Osteoblast (primary cell): ENCODE measurements around the gene ERFL. TPM values are rescaled to one million over a fixed set of nuclear protein-coding genes. Genes with fewer than 3 reads are reported as not detected.

Experiments
- DNase-seq: peaks from one replicate; pipeline ENCODE4 v3.0.0; 2011; ENCODE audit warnings: low spot score, mixed read lengths; ENCODE audit not compliant: insufficient read length; ENCODE audit errors: missing footprints
- H2AFZ ChIP-seq: 2 replicates; pipeline ENCODE4 v1.6.0; 2011; ENCODE audit warnings: mild to moderate bottlenecking, low read length
- H3K27ac ChIP-seq: 2 replicates; pipeline ENCODE4 v1.5.1; 2011; ENCODE audit warnings: mild to moderate bottlenecking, low read depth, low read length, moderate library complexity
- H3K27me3 ChIP-seq: 2 replicates; pipeline ENCODE4 v1.6.0; 2012; ENCODE audit warnings: mild to moderate bottlenecking, control low read depth, inconsistent platforms, low read length, moderate library complexity; ENCODE audit not compliant: insufficient read depth
- H3K36me3 ChIP-seq: 2 replicates; pipeline ENCODE4 v1.5.1; 2011; ENCODE audit warnings: mild to moderate bottlenecking, low read length, control low read depth, moderate library complexity; ENCODE audit not compliant: insufficient read depth
- H3K4me1 ChIP-seq: 2 replicates; pipeline ENCODE4 v1.5.1; 2011; ENCODE audit warnings: mild to moderate bottlenecking, low read length, control low read depth, moderate library complexity; ENCODE audit not compliant: insufficient read depth
- H3K4me2 ChIP-seq: 2 replicates; pipeline ENCODE4 v1.6.0; 2011; ENCODE audit warnings: mild to moderate bottlenecking, low read length; ENCODE audit not compliant: insufficient read depth
- H3K4me3 ChIP-seq: fragments of 200-600 bp; sonication (generic); 3 replicates; pipeline ENCODE4 v1.5.1; 2012; ENCODE audit warnings: mild to moderate bottlenecking, low read length, inconsistent platforms; ENCODE audit not compliant: insufficient read depth
- H3K79me2 ChIP-seq: 2 replicates; pipeline ENCODE4 v1.6.0; 2012; ENCODE audit warnings: mild to moderate bottlenecking, low read length, control low read depth, inconsistent platforms; ENCODE audit not compliant: insufficient read depth
- H3K9me3 ChIP-seq: 2 replicates; pipeline ENCODE4 v1.5.1; 2011; ENCODE audit warnings: low read depth, low read length, control low read depth
- H4K20me1 ChIP-seq: 2 replicates; pipeline ENCODE4 v1.6.0; 2012; ENCODE audit warnings: mild to moderate bottlenecking, low read length, control low read depth; ENCODE audit not compliant: insufficient read depth
- small RNA-seq: library from RNA; depleted of rRNA; stranded (forward); fragments of <200 nt; gene quantifications from one replicate; pipeline ENCODE3, GENCODE V24; 2012
- total RNA-seq: library from RNA; depleted of rRNA; stranded (reverse); fragments of >200 nt; gene quantifications from 2 replicates; pipeline ENCODE4 v1.2.3, GENCODE V29; 2012
- TF ChIP-seq, protein P1 (sequence below): IDR thresholded peaks from 2 replicates; pipeline ENCODE4 v1.5.1; 2011; ENCODE audit warnings: mild to moderate bottlenecking, low read depth, low read length, moderate library complexity; ENCODE audit errors: extremely low read depth

ERFL gene
- total RNA-seq, 1 donor = under 0.01 TPM

DNA sequence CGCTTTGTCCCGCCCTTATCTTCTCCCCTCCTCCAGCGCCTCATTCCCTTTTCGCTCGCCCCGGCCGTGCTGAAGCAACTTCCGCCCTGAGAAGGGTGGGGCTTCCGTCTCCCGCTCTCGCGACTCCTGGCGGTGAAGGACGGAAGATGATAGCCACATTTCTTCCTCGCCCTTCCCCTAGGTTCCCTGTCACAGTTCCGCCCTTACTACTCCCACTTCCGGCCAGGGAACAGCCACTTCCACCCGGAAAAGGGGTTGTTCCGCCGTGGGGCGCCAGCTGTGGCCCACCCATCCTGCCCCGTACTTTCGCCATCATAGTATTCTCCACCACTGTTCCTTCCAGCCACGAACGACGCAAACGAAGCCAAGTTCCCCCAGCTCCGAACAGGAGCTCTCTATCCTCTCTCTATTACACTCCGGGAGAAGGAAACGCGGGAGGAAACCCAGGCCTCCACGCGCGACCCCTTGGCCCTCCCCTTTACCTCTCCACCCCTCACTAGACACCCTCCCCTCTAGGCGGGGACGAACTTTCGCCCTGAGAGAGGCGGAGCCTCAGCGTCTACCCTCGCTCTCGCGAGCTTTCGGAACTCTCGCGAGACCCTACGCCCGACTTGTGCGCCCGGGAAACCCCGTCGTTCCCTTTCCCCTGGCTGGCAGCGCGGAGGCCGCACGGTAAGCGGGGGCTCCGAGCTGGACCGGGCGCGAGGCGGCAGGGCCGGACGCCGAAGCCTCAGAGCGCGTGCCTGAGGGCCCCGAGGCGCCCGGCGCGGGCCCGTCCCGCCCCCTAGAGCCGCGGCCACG is 68.4 kb downstream of the ERFL start, which contains the start of gene RPS19:
Gene RPS19 (plus strand): TSS at position 638 of the 801 bp plus-strand sequence. CDS start 520 bp downstream, outside the sequence.
- peak within 1 kb of the TSS; percentile 97 for H2AFZ ChIP-seq
- H4K20me1 ChIP-seq = peaks cover 37% of the 10 kb centered on the region
- TF ChIP-seq, protein P1, sequence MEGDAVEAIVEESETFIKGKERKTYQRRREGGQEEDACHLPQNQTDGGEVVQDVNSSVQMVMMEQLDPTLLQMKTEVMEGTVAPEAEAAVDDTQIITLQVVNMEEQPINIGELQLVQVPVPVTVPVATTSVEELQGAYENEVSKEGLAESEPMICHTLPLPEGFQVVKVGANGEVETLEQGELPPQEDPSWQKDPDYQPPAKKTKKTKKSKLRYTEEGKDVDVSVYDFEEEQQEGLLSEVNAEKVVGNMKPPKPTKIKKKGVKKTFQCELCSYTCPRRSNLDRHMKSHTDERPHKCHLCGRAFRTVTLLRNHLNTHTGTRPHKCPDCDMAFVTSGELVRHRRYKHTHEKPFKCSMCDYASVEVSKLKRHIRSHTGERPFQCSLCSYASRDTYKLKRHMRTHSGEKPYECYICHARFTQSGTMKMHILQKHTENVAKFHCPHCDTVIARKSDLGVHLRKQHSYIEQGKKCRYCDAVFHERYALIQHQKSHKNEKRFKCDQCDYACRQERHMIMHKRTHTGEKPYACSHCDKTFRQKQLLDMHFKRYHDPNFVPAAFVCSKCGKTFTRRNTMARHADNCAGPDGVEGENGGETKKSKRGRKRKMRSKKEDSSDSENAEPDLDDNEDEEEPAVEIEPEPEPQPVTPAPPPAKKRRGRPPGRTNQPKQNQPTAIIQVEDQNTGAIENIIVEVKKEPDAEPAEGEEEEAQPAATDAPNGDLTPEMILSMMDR = peak; percentile 56
- H3K27me3 ChIP-seq = peaks cover 8% of the 10 kb centered on the region
- peak; percentile 99 for DNase-seq
- peak within 1 kb of the TSS; percentile 97 for H3K4me2 ChIP-seq
- peak within 1 kb of the TSS; percentile 95 for H3K27ac ChIP-seq
- peak within 1 kb of the TSS; percentile 93 for H3K4me3 ChIP-seq
- peaks cover 48% of the 10 kb centered on the region for H3K79me2 ChIP-seq
- H3K36me3 ChIP-seq = peaks cover 41% of the 10 kb centered on the region
- peaks cover 28% of the 10 kb centered on the region for H3K4me1 ChIP-seq
- no peaks in the 10 kb centered on the region for H3K9me3 ChIP-seq

GRCh38 chr19:41859213-41859617 is 69.0 kb downstream of the ERFL start:
- DNase-seq = no peak
- H2AFZ ChIP-seq = peak overlapping the region; percentile 60
- H3K27me3 ChIP-seq = peaks cover 14% of the 10 kb centered on the region
- H3K9me3 ChIP-seq = no peaks in the 10 kb centered on the region
- H3K27ac ChIP-seq = no peak overlapping the region
- TF ChIP-seq, protein P1 = no peak
- H3K36me3 ChIP-seq = peaks cover 35% of the 10 kb centered on the region
- H3K4me3 ChIP-seq = peak overlapping the region; percentile 93
- peaks cover 25% of the 10 kb centered on the region for H3K4me1 ChIP-seq
- peaks cover 31% of the 10 kb centered on the region for H4K20me1 ChIP-seq
- H3K4me2 ChIP-seq = peak overlapping the region; percentile 92
- peaks cover 42% of the 10 kb centered on the region for H3K79me2 ChIP-seq

Small RNA genes lying within 50 kb of the gene (small RNA-seq; reads per million reads assigned to genes)
- 0.60 reads per million for gene MIR6797

Other genes with a start within 250 kb of the ERFL start
- not detected in 2 replicates for gene CEACAM7, start 240.2 kb downstream of the ERFL start, total RNA-seq
- gene CEACAM5, start 219.8 kb downstream of the ERFL start, total RNA-seq = not detected in 2 replicates
- not detected in 2 replicates for gene CEACAM6, start 172.9 kb downstream of the ERFL start, total RNA-seq
- not detected in 2 replicates for gene CEACAM3, start 131.9 kb downstream of the ERFL start, total RNA-seq
- gene LYPD4, start 83.8 kb downstream of the ERFL start, total RNA-seq = not detected in 2 replicates
- gene DMRTC2, start 83.4 kb downstream of the ERFL start, total RNA-seq = not detected in 2 replicates
- 486 and 791 TPM in 2 replicates for gene RPS19, start 68.2 kb downstream of the ERFL start, total RNA-seq
- gene CD79A, start 51.2 kb downstream of the ERFL start, total RNA-seq = 0.36 TPM in 1 of 2 replicates, not detected in the other
- 30.6 and 31.8 TPM in 2 replicates for gene ARHGEF1, start 45.3 kb downstream of the ERFL start, total RNA-seq
- 95.2 and 117 TPM in 2 replicates for gene RABAC1, start 30.9 kb upstream of the ERFL start, total RNA-seq
- under 0.01 TPM in 2 replicates for gene ATP1A3, start 65.8 kb upstream of the ERFL start, total RNA-seq
- gene GRIK5, start 141.8 kb upstream of the ERFL start, total RNA-seq = under 0.01 TPM in 2 replicates
- gene ZNF574, start 147.7 kb upstream of the ERFL start, total RNA-seq = 13.6 and 13.8 TPM in 2 replicates
- under 0.01 and 0.88 TPM in 2 replicates for gene POU2F2, start 204.0 kb upstream of the ERFL start, total RNA-seq